GM18517 (cell line): ENCODE data around the gene AKNA.
A peak's percentile ranks its signal among the peaks of the same experiment; 100 is the strongest.

Experiments used
- ATAC-seq: cut with Tn5 transposase; IDR thresholded peaks from one replicate; pipeline ENCODE4 v1.9.1; 2021; ENCODE audit warnings: mild to moderate bottlenecking, moderate library complexity; ENCODE audit not compliant: unreplicated experiment

The AKNA gene

GRCh38 chr9:114416290-114416689 lies 28.5 kb upstream of the AKNA start:
- no peak for ATAC-seq

GRCh38 chr9:114414346-114414745 lies 26.6 kb upstream of the AKNA start:
- ATAC-seq, result no peak

DNA sequence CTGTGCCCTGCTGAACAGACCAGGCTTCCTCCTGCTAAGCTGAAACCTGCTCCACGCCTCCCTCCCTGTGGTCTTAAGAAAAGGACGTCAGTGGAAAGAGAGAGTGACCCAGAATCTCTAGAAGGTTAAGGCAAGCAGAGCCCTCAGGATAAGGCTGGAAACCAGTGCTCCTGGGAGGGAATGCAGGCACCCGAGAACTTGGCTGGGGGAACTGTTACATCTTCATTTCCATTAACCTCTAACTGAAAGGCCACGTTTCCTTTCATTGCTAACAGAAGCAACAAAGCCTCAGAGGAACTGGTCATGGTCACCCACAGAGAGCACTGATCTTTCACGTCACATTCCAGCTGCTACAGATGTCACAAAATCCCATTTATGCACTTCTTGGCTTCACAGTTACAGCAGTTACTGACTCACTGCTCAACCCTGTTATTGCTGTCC lies 26.1 kb upstream of the AKNA start:
- ATAC-seq, result no peak

DNA sequence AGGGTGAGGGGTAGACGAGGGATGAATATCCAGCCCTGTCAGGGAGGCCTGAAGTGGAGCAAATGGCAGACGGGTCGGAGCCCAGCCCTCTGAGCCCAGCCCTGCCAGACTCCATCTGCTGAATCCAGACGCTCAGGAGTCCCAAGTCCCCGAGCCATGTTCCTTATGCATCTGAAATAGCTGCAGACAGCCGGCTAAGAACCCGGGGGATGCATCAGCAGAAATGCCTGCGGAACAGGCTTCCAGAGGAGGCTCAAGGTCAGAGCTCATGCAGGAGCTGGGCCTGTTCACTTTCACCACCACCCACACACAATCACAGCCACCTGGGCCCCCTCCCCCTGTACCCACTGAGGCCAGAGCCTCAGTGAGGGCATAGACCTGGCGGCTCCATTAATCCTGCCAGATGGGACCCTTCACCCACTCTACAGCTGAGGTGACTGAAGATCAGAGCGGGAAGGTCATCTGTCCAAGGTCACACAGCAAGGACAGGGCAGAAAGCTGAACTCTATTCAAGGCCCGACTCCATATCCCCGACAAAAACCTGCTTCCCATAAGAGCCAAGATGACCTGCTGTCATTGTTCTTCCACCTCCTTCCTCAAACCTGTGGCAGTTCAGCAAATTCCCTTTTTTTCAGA lies 24.4 kb upstream of the AKNA start:
- no peak for ATAC-seq

GRCh38 chr9:114411452-114411851 lies 23.7 kb upstream of the AKNA start:
- ATAC-seq, result no peak

DNA sequence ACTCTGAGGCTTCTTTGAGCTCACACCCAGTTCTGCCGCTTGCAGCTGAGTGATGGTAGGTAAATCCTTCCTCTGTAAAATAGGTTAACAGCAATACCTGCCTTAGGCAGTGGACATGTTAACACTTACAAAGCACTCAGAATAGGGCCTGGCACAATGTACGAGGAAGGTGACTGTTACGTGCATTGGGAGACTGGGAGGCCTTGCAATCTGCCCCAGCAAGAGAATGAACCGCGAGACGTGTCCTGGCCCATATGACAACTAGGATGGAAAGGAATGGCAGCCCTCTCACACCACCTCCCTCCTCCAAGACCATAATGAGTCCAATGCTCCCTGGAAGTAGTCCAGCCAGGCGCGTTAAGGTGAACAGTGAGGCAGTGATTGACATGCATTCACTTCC lies 23.1 kb upstream of the AKNA start:
- ATAC-seq, result no peak

- no peak for ATAC-seq
These were observed 22.1 kb upstream of the AKNA start for GRCh38 chr9:114409842-114410241.

DNA sequence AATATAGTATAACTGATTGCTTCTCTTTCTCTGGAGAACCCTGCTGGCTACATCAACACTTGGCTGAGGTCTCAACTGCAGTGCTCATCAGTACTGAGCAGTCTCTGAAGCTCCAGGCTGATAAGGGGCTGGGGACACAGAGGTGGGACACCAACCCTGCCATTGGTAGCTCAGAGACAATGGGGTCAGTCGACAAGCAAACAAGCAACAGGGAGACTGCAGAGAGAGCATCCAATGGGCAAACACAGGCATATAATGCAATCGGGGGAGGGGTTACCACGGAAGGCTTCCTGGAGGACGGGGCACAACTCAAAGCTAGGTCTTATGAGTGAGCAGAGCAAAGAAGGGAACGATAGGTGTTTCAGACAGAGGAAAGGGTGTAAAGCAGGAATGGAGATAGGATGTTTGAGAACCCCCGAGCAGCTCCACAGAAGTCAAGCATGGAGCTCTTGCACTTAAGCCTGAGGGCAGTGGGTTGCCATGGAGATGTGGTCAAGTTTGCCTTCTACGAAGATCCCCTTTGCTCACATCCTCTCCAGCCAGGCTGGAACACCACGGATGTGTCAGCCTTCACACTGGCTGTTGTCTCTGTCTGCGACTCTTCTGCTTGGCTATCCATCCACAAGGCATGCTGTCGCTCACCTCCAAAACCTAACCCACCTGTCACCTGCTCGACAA lies 21.5 kb upstream of the AKNA start:
- ATAC-seq, result no peak

- no peak for ATAC-seq
These were observed 20.9 kb upstream of the AKNA start for GRCh38 chr9:114408645-114409044.

DNA sequence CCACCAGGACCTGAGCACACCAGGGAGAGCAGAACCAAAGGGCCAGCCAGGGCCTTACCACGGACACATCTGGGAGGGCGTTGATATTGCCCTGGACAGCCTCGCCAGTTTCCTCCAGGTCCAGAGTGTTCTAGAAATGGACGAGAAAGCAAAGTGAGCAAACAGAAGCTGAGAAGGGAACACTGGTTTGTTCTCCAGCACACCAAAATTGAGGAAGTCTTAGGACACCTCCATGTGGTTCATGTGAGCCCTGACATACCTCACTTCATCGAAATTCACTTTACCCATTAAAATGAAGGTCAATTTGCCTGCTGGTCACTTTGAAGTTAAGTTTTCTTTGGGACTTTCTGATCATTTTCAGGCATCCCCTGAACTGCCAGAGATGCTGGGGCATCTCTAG lies 20.1 kb upstream of the AKNA start:
- no peak for ATAC-seq

- no peak for ATAC-seq
These were observed 18.7 kb upstream of the AKNA start for GRCh38 chr9:114406441-114406840.

DNA sequence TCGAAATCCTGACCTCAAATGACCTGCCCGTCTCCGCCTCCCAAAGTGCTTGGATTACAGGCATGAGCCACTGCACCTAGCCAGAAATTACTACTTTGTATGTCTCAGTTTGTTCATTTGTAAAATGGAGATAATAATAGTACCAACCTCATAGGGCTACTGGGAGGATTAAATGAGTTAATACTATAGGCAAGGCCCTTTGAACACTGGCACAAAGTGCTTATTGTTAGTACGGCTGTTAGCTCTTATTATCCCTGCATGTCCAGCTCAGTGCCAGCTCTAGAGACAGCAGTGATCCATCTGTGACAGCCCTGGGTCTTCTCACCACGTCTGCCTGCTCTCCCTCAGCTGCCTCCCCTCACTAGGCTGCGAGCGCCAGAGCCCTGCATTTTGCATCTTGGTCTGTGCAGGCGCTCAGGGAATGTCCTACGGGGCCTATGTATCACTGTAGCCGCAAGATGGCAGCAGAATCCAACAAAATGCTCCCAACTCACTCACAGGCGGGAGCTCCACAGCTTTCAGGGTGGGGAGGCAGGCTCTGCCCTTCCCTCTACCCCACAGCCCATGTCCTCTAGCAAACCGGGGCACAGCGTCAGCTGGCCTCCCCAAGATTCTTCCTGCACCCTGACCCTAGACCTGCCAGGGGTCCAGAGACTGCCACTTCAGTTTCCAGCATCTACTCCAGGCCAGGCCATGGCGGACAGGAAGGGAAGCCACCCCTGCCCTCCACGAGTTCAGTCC lies 17.7 kb upstream of the AKNA start:
- peak; percentile 82 for ATAC-seq

DNA sequence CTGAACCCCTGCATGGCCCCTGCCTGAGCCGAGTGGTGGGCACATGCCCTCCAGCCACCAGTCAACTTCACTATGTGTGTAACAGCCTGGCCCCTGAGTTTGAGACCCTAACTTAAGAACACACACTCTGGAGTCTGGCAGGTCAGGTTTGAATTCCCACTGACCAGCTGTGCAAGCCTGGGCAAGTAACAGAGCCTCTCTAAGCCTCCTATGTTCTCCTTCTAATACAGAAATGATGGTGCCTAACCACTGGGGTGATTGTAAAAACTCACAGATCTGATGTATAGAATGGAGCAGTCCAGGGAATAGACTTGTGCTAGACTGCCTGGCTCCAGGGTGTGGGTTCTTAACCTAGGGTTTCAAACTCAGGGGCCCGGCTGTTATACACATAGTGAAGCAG lies 16.7 kb upstream of the AKNA start:
- no peak for ATAC-seq

- ATAC-seq, result no peak
These were observed 15.5 kb upstream of the AKNA start for GRCh38 chr9:114403153-114403756.

DNA sequence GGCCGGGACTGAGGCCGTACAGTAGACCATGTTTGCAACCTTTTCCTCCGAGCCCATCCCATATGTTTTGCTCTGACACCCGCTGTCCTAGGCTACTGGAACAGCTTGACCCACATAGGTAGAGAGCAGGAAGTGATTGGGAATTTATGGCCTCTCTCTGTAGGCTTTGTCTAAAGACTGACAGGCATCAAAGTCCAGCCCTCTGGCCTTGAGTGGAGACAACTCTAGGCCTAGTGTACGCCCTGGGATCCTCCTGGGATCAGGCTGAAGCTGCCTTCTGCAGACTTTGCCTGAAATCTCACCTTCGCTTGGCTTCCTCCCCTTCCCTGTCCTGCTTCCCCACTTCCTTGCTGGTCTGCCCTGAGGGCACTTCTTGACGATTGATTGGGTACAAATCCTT lies 13.6 kb upstream of the AKNA start:
- ATAC-seq, result no peak

- ATAC-seq, result no peak
These were observed 13.0 kb upstream of the AKNA start for GRCh38 chr9:114400772-114401171.

GRCh38 chr9:114400219-114400618 lies 12.4 kb upstream of the AKNA start:
- no peak for ATAC-seq

- no peak for ATAC-seq
These were observed 11.6 kb upstream of the AKNA start for GRCh38 chr9:114399381-114399780.

DNA sequence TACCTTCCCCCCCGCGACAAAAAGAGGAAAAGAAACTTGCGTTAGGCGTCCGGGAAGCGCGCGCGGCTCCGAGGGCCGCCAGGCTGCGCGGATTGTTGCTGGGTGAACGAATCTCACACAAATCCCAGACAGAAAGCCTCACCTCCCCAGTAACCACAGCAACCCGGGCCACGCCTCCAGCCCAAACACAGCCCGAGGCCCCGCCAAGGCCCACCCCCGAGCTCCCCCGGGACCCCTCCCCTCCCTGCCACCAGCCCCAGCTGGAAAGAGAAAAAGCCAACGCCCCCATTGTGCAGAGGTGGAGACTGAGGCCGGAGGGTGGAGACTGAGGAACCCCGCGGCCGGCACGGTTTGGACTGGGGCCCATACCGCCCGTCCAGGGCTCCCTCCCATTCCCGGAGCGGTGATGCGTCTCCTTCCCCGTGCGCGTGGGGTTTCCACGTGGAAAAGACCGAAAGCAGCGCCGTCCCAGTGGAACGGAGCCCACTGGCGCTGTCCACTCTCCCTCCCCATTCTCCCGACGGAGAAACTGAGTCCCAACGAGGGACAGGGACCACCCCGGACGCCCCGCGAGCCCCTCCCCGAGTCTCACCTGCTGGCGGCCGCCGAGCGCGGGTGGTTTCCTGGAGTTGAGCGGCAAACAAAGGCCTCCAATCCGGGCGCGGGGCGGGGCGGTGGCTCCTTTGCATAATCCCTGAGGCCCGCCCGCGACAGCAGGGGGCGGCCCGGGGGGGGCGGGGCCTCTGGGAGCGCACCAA lies 10.2 kb upstream of the AKNA start:
- ATAC-seq, result peak; percentile 84

- ATAC-seq, result no peak
These were observed 9.6 kb upstream of the AKNA start for GRCh38 chr9:114397219-114397847.
